ENCODE results near the gene TMEM163. TPM values are rescaled to one million over a fixed set of nuclear protein-coding genes. Genes with fewer than 3 reads are reported as not detected.

The TMEM163 gene
- total RNA-seq, 6 experiments from 2014 or later: not detected

DNA sequence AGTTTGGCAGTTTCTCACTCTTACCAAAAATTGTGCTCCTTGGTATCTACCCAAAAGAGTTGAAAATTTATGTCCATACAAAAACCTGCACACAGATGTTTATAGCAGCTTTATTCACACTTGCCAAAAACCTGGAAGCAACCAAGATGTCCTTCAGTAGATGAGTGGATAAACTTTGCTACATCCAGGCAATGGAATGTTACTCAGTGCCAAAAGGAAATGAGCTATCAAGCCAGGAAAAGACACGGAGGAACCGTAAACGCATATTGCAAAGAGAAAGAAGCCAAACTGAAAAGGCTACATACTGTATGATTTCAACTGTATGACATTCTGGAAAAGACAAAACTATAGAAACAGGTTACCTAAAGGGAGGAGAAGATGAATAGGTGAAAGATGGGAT lies 36.1 kb downstream of the TMEM163 start:
- H3K4me1 Mint-ChIP-seq (ENCODE audit: low read depth): no peaks in the 10 kb centered on the region; the same call in 1 of the 2 replicates
- DNase-seq: no peak
- TF ChIP-seq CTCF (IDR thresholded peaks at IDR 0.05): no peak

GRCh38 chr2:134681201-134681600 lies 37.6 kb downstream of the TMEM163 start:
- TF ChIP-seq CTCF (IDR thresholded peaks at IDR 0.05): no peak
- DNase-seq: no peak
- H3K4me1 Mint-ChIP-seq (ENCODE audit: low read depth): no peaks in the 10 kb centered on the region; the same call in 1 of the 2 replicates
- H3K27ac Mint-ChIP-seq: no peak overlapping the region
- no peaks in the 10 kb centered on the region for H3K36me3 Mint-ChIP-seq (ENCODE audit: low read depth)
- no peak overlapping the region for H3K4me3 Mint-ChIP-seq
- H3K27me3 Mint-ChIP-seq (ENCODE audit: insufficient read depth): peaks cover 7% of the 10 kb centered on the region; the same call in 1 of the 2 replicates
- H3K9me3 Mint-ChIP-seq: no peaks in the 10 kb centered on the region

More for the DNA sequence above, 36.1 kb downstream of the TMEM163 start:
- no peak overlapping the region for H3K27ac Mint-ChIP-seq
- H3K9me3 Mint-ChIP-seq: no peaks in the 10 kb centered on the region
- no peaks in the 10 kb centered on the region for H3K36me3 Mint-ChIP-seq (ENCODE audit: low read depth)
- no peak overlapping the region for H3K4me3 Mint-ChIP-seq
- peaks cover 2% of the 10 kb centered on the region; the same call in 1 of the 2 replicates for H3K27me3 Mint-ChIP-seq (ENCODE audit: insufficient read depth)

- DNase-seq: no peak
- H3K27ac Mint-ChIP-seq: no peak overlapping the region
- TF ChIP-seq CTCF (IDR thresholded peaks at IDR 0.05): no peak
- no peaks in the 10 kb centered on the region for H3K36me3 Mint-ChIP-seq (ENCODE audit: low read depth)
- no peaks in the 10 kb centered on the region for H3K9me3 Mint-ChIP-seq
- no peak overlapping the region for H3K4me3 Mint-ChIP-seq
- H3K27me3 Mint-ChIP-seq (ENCODE audit: insufficient read depth): peaks cover 12% of the 10 kb centered on the region
- H3K4me1 Mint-ChIP-seq (ENCODE audit: low read depth): no peaks in the 10 kb centered on the region; the same call in 1 of the 2 replicates
These were observed 39.1 kb downstream of the TMEM163 start for GRCh38 chr2:134679745-134680144.

DNA sequence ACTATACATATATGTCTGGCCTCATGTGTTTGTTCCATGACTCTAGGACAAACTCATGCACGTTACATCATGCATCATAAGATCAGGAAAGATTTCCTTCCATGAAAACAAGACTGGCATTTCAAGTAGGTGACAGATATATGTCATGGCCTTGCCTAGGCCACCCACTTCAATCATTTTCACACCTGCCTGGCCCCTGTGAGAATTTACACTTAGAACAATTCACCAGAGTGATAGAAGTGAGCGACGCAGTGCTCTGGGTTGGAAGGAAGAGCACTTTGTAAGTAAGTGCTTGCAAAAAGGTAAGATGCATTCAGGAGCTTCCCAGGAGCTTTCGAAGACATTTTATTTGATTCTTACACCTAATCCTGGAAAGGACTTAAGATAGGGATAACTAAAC lies 39.5 kb downstream of the TMEM163 start:
- peaks cover 15% of the 10 kb centered on the region for H3K27me3 Mint-ChIP-seq (ENCODE audit: insufficient read depth)
- TF ChIP-seq CTCF (IDR thresholded peaks at IDR 0.05): no peak
- H3K27ac Mint-ChIP-seq: no peak overlapping the region
- no peaks in the 10 kb centered on the region for H3K36me3 Mint-ChIP-seq (ENCODE audit: low read depth)
- H3K4me3 Mint-ChIP-seq: no peak overlapping the region
- H3K9me3 Mint-ChIP-seq: no peaks in the 10 kb centered on the region
- no peak for DNase-seq
- no peaks in the 10 kb centered on the region; the same call in 1 of the 2 replicates for H3K4me1 Mint-ChIP-seq (ENCODE audit: low read depth)

DNA sequence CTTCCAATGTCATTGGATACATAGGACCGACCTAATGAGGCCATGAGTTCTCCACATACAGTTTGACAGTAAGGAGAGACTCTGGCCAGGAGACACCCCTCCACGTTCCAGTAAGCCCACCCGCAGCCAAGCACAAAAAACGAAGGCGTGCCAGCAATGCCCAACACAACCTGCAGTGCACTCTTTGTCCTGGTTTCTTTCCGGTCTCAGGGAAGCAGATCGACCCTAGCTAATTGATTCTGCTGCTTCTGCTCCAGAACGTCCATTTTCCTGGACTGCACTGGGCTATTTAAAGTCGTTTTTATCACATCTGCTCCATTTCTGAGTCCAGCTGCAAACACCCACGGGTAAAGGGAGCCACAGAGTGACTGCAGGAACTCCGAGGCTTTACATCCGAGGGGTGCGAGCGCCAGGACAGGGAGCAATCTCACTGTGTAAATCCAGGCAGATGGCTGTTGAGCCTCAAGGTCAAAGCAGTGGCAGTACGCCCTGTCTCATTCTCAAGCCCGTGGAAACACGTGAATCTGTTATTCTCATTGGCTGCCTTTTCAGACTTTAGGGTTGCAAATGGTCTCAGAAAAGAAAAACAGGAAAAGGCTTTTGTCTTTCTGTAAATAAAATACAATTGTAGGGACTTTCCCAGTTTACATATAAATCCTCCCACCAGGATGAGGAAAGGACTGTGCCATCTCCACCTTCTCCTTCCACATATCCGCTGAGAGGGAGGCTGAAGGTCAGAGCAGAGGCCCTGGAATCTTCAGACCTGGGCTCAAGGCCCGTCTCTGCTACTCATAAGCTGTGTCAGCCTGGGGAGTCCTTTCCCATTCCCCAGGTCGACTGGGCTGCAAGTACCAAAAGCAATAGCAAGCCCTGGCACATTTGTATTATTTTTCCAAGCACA lies 40.7 kb downstream of the TMEM163 start:
- Mint-ChIP-seq H3K9me3 (no peaks in the 10 kb centered on the region; the same call in 1 of the 2 replicates), H3K36me3 (ENCODE audit: low read depth) (no peaks in the 10 kb centered on the region), H3K27me3 (ENCODE audit: insufficient read depth) (peaks cover 20% of the 10 kb centered on the region), H3K4me3 (no peak overlapping the region), H3K27ac (no peak overlapping the region), H3K4me1 (ENCODE audit: low read depth) (no peaks in the 10 kb centered on the region; the same call in 1 of the 2 replicates)
- DNase-seq: no peak
- TF ChIP-seq CTCF (IDR thresholded peaks at IDR 0.05): no peak

Data from HFFc6 (cell line).